Dendritic cell treated with granulocyte-macrophage colony-stimulating factor and Interleukin-4, amounts not matched to agents 40 ng/mL and 50 ng/mL, for 4 days (primary cell): ENCODE measurements around the gene HNRNPM.
"Not testable (repeated sequence)": the region's sequence is repeated elsewhere in the genome, so short reads cannot be mapped to it uniquely, and the experiment has no call there.

Experiments
- H3K27ac Mint-ChIP-seq: one replicate; pipeline ENCODE4 v1.8.0; 2022; ENCODE audit warnings: mild to moderate bottlenecking, mixed read lengths
- H3K27me3 Mint-ChIP-seq: one replicate; pipeline ENCODE4 v1.8.0; 2022; ENCODE audit warnings: mild to moderate bottlenecking, mixed read lengths
- H3K36me3 Mint-ChIP-seq: one replicate; pipeline ENCODE4 v1.8.0; 2022; ENCODE audit warnings: low read depth, mixed read lengths
- H3K4me1 Mint-ChIP-seq: one replicate; pipeline ENCODE4 v1.8.0; 2022; ENCODE audit warnings: low read depth, mixed read lengths
- H3K4me3 Mint-ChIP-seq: one replicate; pipeline ENCODE4 v1.8.0; 2022; ENCODE audit warnings: mild to moderate bottlenecking, moderate library complexity, mixed read lengths
- H3K9me3 Mint-ChIP-seq: one replicate; pipeline ENCODE4 v1.8.0; 2022; ENCODE audit warnings: mixed read lengths
- intact Hi-C: fragments of 100-400 bp; cut with micrococcal nuclease; formaldehyde crosslinking; loops from one replicate; pipeline ENCODE4 v1.15.0; 2022

The HNRNPM gene

DNA sequence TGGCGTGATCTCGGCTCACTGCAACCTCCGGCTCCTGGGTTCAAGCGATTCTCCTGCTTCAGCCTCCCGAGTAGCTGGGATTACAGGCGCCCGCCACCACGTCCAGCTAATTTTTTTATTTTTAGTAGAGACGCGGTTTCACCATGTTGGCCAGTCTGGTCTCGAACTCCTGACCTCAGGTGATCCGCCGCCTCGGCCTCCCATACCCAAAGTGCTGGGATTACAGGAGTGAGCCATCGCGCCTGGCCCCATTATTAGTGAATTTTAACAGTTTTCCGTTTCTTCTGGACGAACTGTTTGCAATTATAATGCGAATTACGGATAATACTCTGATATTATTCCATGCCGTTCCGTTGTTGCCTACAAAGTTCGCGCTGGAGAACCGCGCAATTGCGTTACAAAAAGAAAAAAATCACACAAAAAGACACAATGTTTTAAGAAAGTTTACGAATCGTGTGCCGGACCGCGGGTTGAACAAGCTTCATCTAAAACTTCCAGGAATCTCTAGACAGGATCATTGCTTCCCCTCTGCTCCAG, 567 bp upstream of the HNRNPM start:
- not testable (repeated sequence) for H3K27me3 Mint-ChIP-seq
- H3K4me1 Mint-ChIP-seq, result peaks cover 44% of the 10 kb centered on the region

GRCh38 chr19:8445488-8446001, 770 bp downstream of the HNRNPM start:
- peaks cover 53% of the 10 kb centered on the region for H3K4me1 Mint-ChIP-seq
- peak overlapping the region; percentile 94 for H3K27ac Mint-ChIP-seq
- intact Hi-C loops, result loop anchor here (2.0 kb wide), 1 partner anchor 61 kb away; no protein-coding TSS in a partner anchor
- no peaks in the 10 kb centered on the region for H3K27me3 Mint-ChIP-seq
- no peaks in the 10 kb centered on the region for H3K9me3 Mint-ChIP-seq
- H3K4me3 Mint-ChIP-seq, result peak overlapping the region; percentile 94
- peaks cover 56% of the 10 kb centered on the region for H3K36me3 Mint-ChIP-seq

More for the DNA sequence above, 567 bp upstream of the HNRNPM start:
- H3K4me3 Mint-ChIP-seq, result peak overlapping the region; percentile 94
- H3K36me3 Mint-ChIP-seq, result peaks cover 63% of the 10 kb centered on the region
- intact Hi-C loops, result loop anchor here (1.0 to 2.0 kb wide), 2 partner anchors 63 to 90 kb away; no protein-coding TSS in a partner anchor
- H3K27ac Mint-ChIP-seq, result peak overlapping the region; percentile 94
- H3K9me3 Mint-ChIP-seq, result not testable (repeated sequence)

DNA sequence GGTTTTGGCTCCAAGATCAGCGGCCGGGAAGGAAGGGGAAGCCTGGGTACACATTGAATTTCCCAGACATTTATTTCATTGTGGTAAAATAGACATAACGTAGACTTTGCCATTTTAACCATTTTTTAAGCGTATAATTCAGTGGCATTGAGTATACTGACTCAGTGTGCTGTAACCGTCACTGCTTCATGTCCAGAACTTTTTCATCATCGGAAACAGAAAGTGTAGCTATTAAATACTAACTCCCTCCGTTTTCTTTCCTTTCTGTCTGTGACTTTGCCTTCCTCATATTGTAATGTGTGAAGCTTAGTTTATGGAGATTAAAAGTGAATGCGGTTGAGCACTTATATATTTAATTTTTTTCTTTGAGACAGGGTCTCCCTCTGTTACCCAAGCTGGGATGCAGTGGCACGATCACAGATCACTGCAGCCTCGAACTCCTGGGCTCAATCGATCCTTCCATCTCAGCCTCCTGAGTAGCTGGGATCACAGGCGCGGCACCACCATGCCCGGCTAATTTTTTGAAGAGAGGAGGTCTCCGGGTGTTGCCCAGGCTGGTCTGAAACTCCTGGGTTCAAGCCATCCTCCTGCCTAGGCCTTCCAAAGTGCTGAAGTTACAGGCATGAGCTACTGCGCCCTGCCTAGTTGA, 1.4 kb downstream of the HNRNPM start:
- Mint-ChIP-seq H3K27ac (peak overlapping the region; percentile 94), H3K4me3 (peak overlapping the region; percentile 94), H3K36me3 (peaks cover 59% of the 10 kb centered on the region), H3K27me3 (no peaks in the 10 kb centered on the region), H3K4me1 (peaks cover 55% of the 10 kb centered on the region), H3K9me3 (no peaks in the 10 kb centered on the region)
- intact Hi-C loops, result no loop called here

- intact Hi-C loops, result no loop called here
- H3K27me3 Mint-ChIP-seq, result no peaks in the 10 kb centered on the region
- H3K4me3 Mint-ChIP-seq, result no peak overlapping the region
- peaks cover 80% of the 10 kb centered on the region for H3K4me1 Mint-ChIP-seq
- H3K36me3 Mint-ChIP-seq, result peaks cover 81% of the 10 kb centered on the region
- no peaks in the 10 kb centered on the region for H3K9me3 Mint-ChIP-seq
- no peak overlapping the region for H3K27ac Mint-ChIP-seq
These were observed 5.1 kb downstream of the HNRNPM start for GRCh38 chr19:8449830-8450229.

GRCh38 chr19:8451377-8451776, 6.6 kb downstream of the HNRNPM start:
- Mint-ChIP-seq H3K4me3 (no peak overlapping the region), H3K9me3 (no peaks in the 10 kb centered on the region), H3K36me3 (peaks cover 82% of the 10 kb centered on the region), H3K27ac (no peak overlapping the region), H3K4me1 (peaks cover 76% of the 10 kb centered on the region), H3K27me3 (no peaks in the 10 kb centered on the region)
- intact Hi-C loops, result no loop called here

GRCh38 chr19:8451885-8452284, 7.1 kb downstream of the HNRNPM start:
- intact Hi-C loops, result loop anchor here (2.0 kb wide), 1 partner anchor 39 kb away; the partner anchor contains the start of gene MARCHF2
- no peaks in the 10 kb centered on the region for H3K27me3 Mint-ChIP-seq
- no peaks in the 10 kb centered on the region for H3K9me3 Mint-ChIP-seq
- H3K36me3 Mint-ChIP-seq, result peaks cover 82% of the 10 kb centered on the region
- H3K4me3 Mint-ChIP-seq, result no peak overlapping the region
- H3K27ac Mint-ChIP-seq, result no peak overlapping the region
- peaks cover 76% of the 10 kb centered on the region for H3K4me1 Mint-ChIP-seq

- H3K9me3 Mint-ChIP-seq, result no peaks in the 10 kb centered on the region
- H3K27me3 Mint-ChIP-seq, result no peaks in the 10 kb centered on the region
- intact Hi-C loops, result loop anchor here (2.0 kb wide), 1 partner anchor 40 kb away; the partner anchor contains the start of gene MARCHF2
- H3K4me3 Mint-ChIP-seq, result no peak overlapping the region
- peaks cover 79% of the 10 kb centered on the region for H3K36me3 Mint-ChIP-seq
- H3K4me1 Mint-ChIP-seq, result peaks cover 70% of the 10 kb centered on the region
- peak overlapping the region; percentile 43 for H3K27ac Mint-ChIP-seq
These were observed 7.8 kb downstream of the HNRNPM start for GRCh38 chr19:8452446-8453123.

- no peak overlapping the region for H3K27ac Mint-ChIP-seq
- no peaks in the 10 kb centered on the region for H3K27me3 Mint-ChIP-seq
- H3K4me1 Mint-ChIP-seq, result peaks cover 66% of the 10 kb centered on the region
- no peaks in the 10 kb centered on the region for H3K9me3 Mint-ChIP-seq
- H3K4me3 Mint-ChIP-seq, result no peak overlapping the region
- peaks cover 76% of the 10 kb centered on the region for H3K36me3 Mint-ChIP-seq
- intact Hi-C loops, result loop anchor here (2.0 kb wide), 1 partner anchor 41 kb away; the partner anchor contains the start of gene MARCHF2
These were observed 8.8 kb downstream of the HNRNPM start for GRCh38 chr19:8453616-8454015.

DNA sequence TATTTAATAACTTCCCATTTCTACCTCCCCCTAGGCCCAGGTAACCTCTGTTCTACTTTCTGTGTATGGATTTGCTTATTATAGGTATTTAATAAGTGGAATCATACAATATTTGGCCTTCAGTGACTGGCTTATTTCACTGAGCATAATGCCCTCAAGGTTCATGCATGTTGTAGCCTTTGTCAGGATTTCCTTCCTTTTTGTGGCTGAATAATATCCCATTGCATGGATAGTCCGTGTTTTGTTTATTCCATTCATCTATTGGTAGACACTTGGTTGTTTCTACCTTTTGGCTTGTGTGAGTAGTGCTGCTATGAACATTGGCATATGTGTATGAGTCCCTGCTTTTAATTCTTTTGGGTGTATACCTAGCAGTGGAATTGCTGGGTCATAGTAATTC, 9.4 kb downstream of the HNRNPM start:
- H3K36me3 Mint-ChIP-seq, result peaks cover 82% of the 10 kb centered on the region
- H3K27ac Mint-ChIP-seq, result no peak overlapping the region
- H3K4me3 Mint-ChIP-seq, result no peak overlapping the region

GRCh38 chr19:8455018-8455417, 10.2 kb downstream of the HNRNPM start:
- intact Hi-C loops, result no loop called here
- no peak overlapping the region for H3K27ac Mint-ChIP-seq
- no peaks in the 10 kb centered on the region for H3K27me3 Mint-ChIP-seq
- H3K36me3 Mint-ChIP-seq, result peaks cover 88% of the 10 kb centered on the region
- H3K4me3 Mint-ChIP-seq, result no peak overlapping the region
- no peaks in the 10 kb centered on the region for H3K9me3 Mint-ChIP-seq
- peaks cover 63% of the 10 kb centered on the region for H3K4me1 Mint-ChIP-seq

More for the DNA sequence above, 9.4 kb downstream of the HNRNPM start:
- Mint-ChIP-seq H3K27me3 (no peaks in the 10 kb centered on the region), H3K4me1 (peaks cover 65% of the 10 kb centered on the region), H3K9me3 (no peaks in the 10 kb centered on the region)
- intact Hi-C loops, result no loop called here

DNA sequence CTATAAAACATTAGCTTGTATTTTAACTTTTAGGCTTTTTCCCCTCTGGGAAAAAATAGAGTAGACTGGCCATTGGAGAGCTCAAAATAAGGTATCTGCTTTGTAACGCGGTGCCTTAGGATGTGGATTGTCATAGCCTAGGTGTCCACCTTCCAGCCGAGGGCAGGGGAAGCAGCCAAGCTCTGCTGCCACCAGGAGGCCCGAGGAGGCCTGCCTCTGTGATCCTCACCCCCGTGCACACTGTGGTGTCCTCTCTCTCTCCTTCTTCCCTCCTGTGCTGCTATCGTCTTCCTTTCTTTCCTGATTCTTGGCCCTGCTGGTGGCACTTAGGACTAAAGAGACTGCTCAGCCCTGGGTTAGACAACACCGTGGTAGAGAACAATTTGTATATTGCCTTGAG, 11.3 kb downstream of the HNRNPM start:
- H3K36me3 Mint-ChIP-seq, result peaks cover 88% of the 10 kb centered on the region
- no peaks in the 10 kb centered on the region for H3K27me3 Mint-ChIP-seq
- H3K27ac Mint-ChIP-seq, result no peak overlapping the region
- H3K4me3 Mint-ChIP-seq, result no peak overlapping the region
- H3K4me1 Mint-ChIP-seq, result peaks cover 64% of the 10 kb centered on the region
- H3K9me3 Mint-ChIP-seq, result no peaks in the 10 kb centered on the region
- intact Hi-C loops, result no loop called here

DNA sequence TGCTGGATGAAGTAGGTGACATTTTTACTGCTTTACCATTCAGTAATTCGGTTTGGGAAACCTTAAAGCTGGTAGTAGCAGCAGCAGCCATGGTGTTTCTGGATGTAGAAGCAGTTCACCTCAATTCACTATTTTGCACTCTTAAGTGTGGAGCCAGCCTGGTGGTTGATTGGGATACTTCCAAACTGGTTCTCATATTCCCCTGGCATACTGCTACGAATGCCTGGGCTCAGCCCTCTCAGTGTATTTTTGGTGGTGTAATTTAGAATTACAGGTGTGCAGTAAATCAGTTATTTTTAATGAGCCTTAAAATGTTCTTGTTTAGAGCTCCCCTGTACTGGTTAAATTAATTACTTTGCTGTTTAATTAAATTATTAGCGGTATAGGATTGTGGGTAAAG, 12.4 kb downstream of the HNRNPM start:
- Mint-ChIP-seq H3K36me3 (peaks cover 86% of the 10 kb centered on the region), H3K4me3 (no peak overlapping the region), H3K27me3 (no peaks in the 10 kb centered on the region), H3K27ac (no peak overlapping the region), H3K9me3 (no peaks in the 10 kb centered on the region), H3K4me1 (peaks cover 58% of the 10 kb centered on the region)
- intact Hi-C loops, result no loop called here

GRCh38 chr19:8457827-8458226, 13.1 kb downstream of the HNRNPM start:
- H3K36me3 Mint-ChIP-seq, result peaks cover 87% of the 10 kb centered on the region
- H3K27me3 Mint-ChIP-seq, result no peaks in the 10 kb centered on the region
- intact Hi-C loops, result no loop called here
- H3K4me3 Mint-ChIP-seq, result no peak overlapping the region
- no peak overlapping the region for H3K27ac Mint-ChIP-seq
- H3K9me3 Mint-ChIP-seq, result no peaks in the 10 kb centered on the region
- peaks cover 58% of the 10 kb centered on the region for H3K4me1 Mint-ChIP-seq

DNA sequence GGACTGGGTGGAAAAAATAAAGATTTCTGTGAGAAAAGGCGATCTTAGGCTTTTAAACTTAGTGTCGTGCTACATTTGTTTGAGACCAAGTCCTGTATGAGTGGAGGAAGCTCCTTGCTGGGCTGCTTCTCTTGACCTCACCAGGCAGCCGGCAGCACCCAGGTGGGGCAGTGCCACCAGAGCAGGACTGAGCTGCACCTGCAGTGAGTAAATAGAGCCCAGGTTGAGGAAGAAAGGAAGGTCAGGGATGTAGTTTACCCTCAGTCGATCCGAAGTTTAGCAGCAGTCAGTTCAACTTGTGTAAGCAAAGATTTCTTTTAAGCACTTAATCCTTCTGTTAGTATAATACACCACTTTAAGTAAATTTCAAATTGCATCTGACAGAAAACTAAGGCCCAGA, 13.6 kb downstream of the HNRNPM start:
- H3K4me3 Mint-ChIP-seq, result no peak overlapping the region
- intact Hi-C loops, result no loop called here

More for the DNA sequence above, 13.6 kb downstream of the HNRNPM start:
- Mint-ChIP-seq H3K36me3 (peaks cover 87% of the 10 kb centered on the region), H3K4me1 (peaks cover 54% of the 10 kb centered on the region), H3K27me3 (no peaks in the 10 kb centered on the region), H3K9me3 (no peaks in the 10 kb centered on the region), H3K27ac (no peak overlapping the region)
